Measurements from ENCODE around the gene INCA1.

GRCh38 chr17:4968486-4969046 is 28.8 kb downstream of the INCA1 start:
- TF ChIP-seq CTCF (IDR thresholded peaks at IDR 0.05; ENCODE audit: low read depth, low read length, poor library complexity, severe bottlenecking) (no peak), EZH2phosphoT487 (IDR thresholded peaks at IDR 0.05; ENCODE audit: borderline replicate concordance, low read length) (no peak)
